SK-N-SH treated with all-trans-retinoic acid at 6 μM for 48 hours (cell line): ENCODE results near the gene ARHGEF16.

Source experiments
- ATAC-seq: fragments of 200-7000 bp; cut with Tn5 transposase; 3 replicates; pipeline ENCODE4 v1.9.1; 2020; ENCODE audit warnings: mild to moderate bottlenecking, moderate library complexity
- ARNTL ChIP-seq: fragments of 450-650 bp; formaldehyde crosslinking; IDR thresholded peaks from 2 replicates; pipeline ENCODE4 v1.5.0; 2020; ENCODE audit warnings: low read depth, mild to moderate bottlenecking, moderate library complexity, borderline replicate concordance
- BACH2 ChIP-seq: fragments of 250-450 bp; sonication (Bioruptor Pico); IDR thresholded peaks from 2 replicates; pipeline ENCODE4 v1.9.0; 2021; ENCODE audit warnings: mild to moderate bottlenecking, borderline replicate concordance
- ESRRG ChIP-seq: fragments of 250-450 bp; sonication (Bioruptor Pico); IDR thresholded peaks from 2 replicates; pipeline ENCODE4 v1.6.1; 2021; ENCODE audit warnings: mild to moderate bottlenecking
- GLIS3 ChIP-seq: fragments of 250-450 bp; sonication (Bioruptor Pico); IDR thresholded peaks from 2 replicates; pipeline ENCODE4 v1.5.0; 2020; ENCODE audit warnings: mild to moderate bottlenecking, moderate library complexity
- ISL1 ChIP-seq: fragments of 250-450 bp; sonication (Bioruptor Pico); IDR thresholded peaks from 2 replicates; pipeline ENCODE4 v2.1.2; 2022; ENCODE audit warnings: mild to moderate bottlenecking, moderate library complexity
- PATZ1 ChIP-seq: fragments of 250-450 bp; sonication (Bioruptor Pico); IDR thresholded peaks from 2 replicates; pipeline ENCODE4 v1.8.0; 2020; ENCODE audit warnings: mild to moderate bottlenecking, moderate library complexity, borderline replicate concordance
- POU6F1 ChIP-seq: fragments of 250-450 bp; sonication (Bioruptor Pico); IDR thresholded peaks from 2 replicates; pipeline ENCODE4 v1.8.0; 2021; ENCODE audit warnings: low read depth, mild to moderate bottlenecking, moderate library complexity, borderline replicate concordance
- PPARA ChIP-seq: fragments of 250-450 bp; sonication (Bioruptor Pico); IDR thresholded peaks from 2 replicates; pipeline ENCODE4 v1.5.0; 2020; ENCODE audit warnings: mild to moderate bottlenecking, borderline replicate concordance
- RARB ChIP-seq: fragments of 250-450 bp; sonication (Bioruptor Pico); IDR thresholded peaks from 2 replicates; pipeline ENCODE4 v1.8.0; 2021; ENCODE audit warnings: mild to moderate bottlenecking, moderate library complexity
- TCF4 ChIP-seq: fragments of 250-450 bp; sonication (Bioruptor Pico); IDR thresholded peaks from 2 replicates; pipeline ENCODE4 v1.8.0; 2021; ENCODE audit warnings: mild to moderate bottlenecking, moderate library complexity, borderline replicate concordance
- TOX ChIP-seq: fragments of 250-450 bp; sonication (Bioruptor Pico); IDR thresholded peaks from 2 replicates; pipeline ENCODE4 v1.8.0; 2021; ENCODE audit warnings: mild to moderate bottlenecking, moderate library complexity, borderline replicate concordance
- TSHZ2 ChIP-seq: fragments of 250-450 bp; sonication (Bioruptor Pico); IDR thresholded peaks from 2 replicates; pipeline ENCODE4 v1.5.0; 2020; ENCODE audit warnings: mild to moderate bottlenecking, moderate library complexity
- ZC3H10 ChIP-seq: fragments of 250-450 bp; sonication (Bioruptor Pico); IDR thresholded peaks from 2 replicates; pipeline ENCODE4 v1.5.1; 2021; ENCODE audit warnings: mild to moderate bottlenecking, moderate library complexity
- ZFP3 ChIP-seq: fragments of 250-450 bp; sonication (Bioruptor Pico); IDR thresholded peaks from 2 replicates; pipeline ENCODE4 v1.5.0; 2020; ENCODE audit warnings: mild to moderate bottlenecking, moderate library complexity
- ZFP30 ChIP-seq: fragments of 450-650 bp; formaldehyde crosslinking; IDR thresholded peaks from 2 replicates; pipeline ENCODE4 v1.5.0; 2022; ENCODE audit warnings: mild to moderate bottlenecking, moderate library complexity
- ZNF565 ChIP-seq: fragments of 450-650 bp; formaldehyde crosslinking; conservative IDR thresholded peaks from 2 replicates; pipeline ENCODE4 v1.5.0; 2020; ENCODE audit warnings: low read depth, mild to moderate bottlenecking, moderate library complexity
- ZNF70 ChIP-seq: fragments of 450-650 bp; formaldehyde crosslinking; IDR thresholded peaks from 2 replicates; pipeline ENCODE4 v1.5.0; 2020; ENCODE audit warnings: mild to moderate bottlenecking, moderate library complexity
- TF ChIP-seq, protein P1 (sequence below): fragments of 250-450 bp; sonication (Bioruptor Pico); IDR thresholded peaks from 2 replicates; pipeline ENCODE4 v1.5.1; 2020; ENCODE audit warnings: low read depth, mild to moderate bottlenecking, moderate library complexity

ARHGEF16 gene

GRCh38 chr1:3463013-3463385 lies 8.5 kb downstream of the ARHGEF16 start:
- no peak for ATAC-seq
- TF ChIP-seq ARNTL (CRISPR knock-in tag) = no peak
- TF ChIP-seq PATZ1 (CRISPR knock-in tag) = no peak
- no peak for TF ChIP-seq TOX (CRISPR knock-in tag)
- TF ChIP-seq PPARA = no peak
- no peak for TF ChIP-seq ZNF70
- no peak for TF ChIP-seq TSHZ2
- no peak for TF ChIP-seq TCF4
- TF ChIP-seq, protein P1, sequence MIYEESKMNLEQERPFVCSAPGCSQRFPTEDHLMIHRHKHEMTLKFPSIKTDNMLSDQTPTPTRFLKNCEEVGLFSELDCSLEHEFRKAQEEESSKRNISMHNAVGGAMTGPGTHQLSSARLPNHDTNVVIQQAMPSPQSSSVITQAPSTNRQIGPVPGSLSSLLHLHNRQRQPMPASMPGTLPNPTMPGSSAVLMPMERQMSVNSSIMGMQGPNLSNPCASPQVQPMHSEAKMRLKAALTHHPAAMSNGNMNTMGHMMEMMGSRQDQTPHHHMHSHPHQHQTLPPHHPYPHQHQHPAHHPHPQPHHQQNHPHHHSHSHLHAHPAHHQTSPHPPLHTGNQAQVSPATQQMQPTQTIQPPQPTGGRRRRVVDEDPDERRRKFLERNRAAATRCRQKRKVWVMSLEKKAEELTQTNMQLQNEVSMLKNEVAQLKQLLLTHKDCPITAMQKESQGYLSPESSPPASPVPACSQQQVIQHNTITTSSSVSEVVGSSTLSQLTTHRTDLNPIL (CRISPR knock-in tag) = no peak
- TF ChIP-seq POU6F1 = no peak
- no peak for TF ChIP-seq RARB (CRISPR knock-in tag)
- TF ChIP-seq ESRRG = no peak
- TF ChIP-seq, all 23 proteins: peak for 0

DNA sequence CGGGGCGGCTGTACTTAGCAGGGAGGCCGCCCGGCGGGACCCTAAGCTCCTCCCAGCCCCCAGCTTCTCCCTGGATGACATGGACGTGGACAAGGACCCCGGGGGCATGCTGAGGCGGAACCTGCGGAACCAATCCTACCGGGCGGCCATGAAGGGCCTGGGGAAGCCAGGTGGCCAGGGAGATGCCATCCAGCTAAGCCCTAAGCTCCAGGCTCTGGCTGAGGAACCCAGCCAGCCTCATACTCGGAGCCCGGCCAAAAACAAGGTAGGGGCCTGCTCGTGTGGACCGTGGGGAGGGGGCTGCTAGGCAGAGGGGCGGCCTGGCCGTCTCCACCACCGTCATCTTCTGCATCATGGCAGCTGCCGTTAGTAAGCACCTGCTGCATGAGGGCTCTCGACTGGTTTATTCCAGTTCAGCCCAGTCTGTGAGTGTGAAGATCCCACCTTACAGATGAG lies 9.0 kb downstream of the ARHGEF16 start:
- TF ChIP-seq TOX (CRISPR knock-in tag) (no peak), ARNTL (CRISPR knock-in tag) (no peak), POU6F1 (no peak), ISL1 (CRISPR knock-in tag) (no peak), ZC3H10 (CRISPR knock-in tag) (no peak), GLIS3 (CRISPR knock-in tag) (no peak)
- ATAC-seq = no peak

DNA sequence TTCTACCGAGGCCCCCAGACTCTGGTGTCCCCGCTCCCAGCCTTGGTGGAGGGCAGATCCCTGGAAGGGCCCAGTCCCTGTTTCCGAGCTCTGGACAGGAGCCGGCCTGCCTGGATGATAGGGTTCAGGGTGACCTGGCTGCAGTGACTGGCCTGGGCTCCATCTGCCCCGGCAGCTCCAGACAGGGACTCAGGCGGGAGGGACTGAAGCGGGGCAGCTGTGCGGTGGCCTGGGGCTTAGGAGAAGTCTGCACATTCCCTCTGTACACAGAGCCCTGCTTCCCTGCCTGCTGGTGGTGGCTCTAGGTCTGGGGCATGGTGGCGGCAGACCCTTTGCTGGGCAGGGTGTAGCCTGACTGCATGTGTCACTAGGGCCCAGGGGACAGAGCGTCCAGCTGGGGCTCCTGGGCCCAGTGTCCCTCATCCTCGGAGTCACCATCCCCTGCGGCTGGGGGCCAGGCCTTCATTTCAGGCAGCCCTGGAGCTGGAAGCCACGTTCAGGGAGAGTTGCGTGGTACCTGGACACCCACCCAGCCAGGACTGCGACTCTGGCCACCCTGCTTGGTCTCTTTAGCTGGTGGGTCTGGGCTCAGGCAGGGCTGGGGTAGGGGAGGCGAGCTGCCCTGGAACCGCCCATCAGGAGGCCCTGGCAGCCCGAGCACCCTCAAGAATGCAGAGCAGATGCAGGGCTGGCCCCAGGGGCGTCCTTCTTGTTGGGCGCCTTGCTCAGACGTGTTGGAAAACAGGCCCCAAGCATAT lies 9.6 kb downstream of the ARHGEF16 start:
- no peak for TF ChIP-seq ZFP30
- no peak for ATAC-seq

GRCh38 chr1:3464649-3465025 lies 10.2 kb downstream of the ARHGEF16 start:
- no peak for ATAC-seq
- no peak for TF ChIP-seq BACH2 (CRISPR knock-in tag)
- TF ChIP-seq ZNF565 (CRISPR knock-in tag) = no peak
- no peak for TF ChIP-seq PATZ1 (CRISPR knock-in tag)
- TF ChIP-seq TOX (CRISPR knock-in tag) = no peak
- no peak for TF ChIP-seq TSHZ2
- TF ChIP-seq ZC3H10 (CRISPR knock-in tag) = no peak
- TF ChIP-seq RARB (CRISPR knock-in tag) = no peak
- TF ChIP-seq ZFP3 = no peak
